ENCODE data around the gene PDIA4.
A peak's percentile ranks its signal among the peaks of the same experiment; 100 is the strongest.

The PDIA4 gene

GRCh38 chr7:148967602-148968001, 60.7 kb downstream of the PDIA4 start:
- DNase-seq (ENCODE audit: low spot score) = no peak

GRCh38 chr7:148967032-148967372, 61.3 kb downstream of the PDIA4 start:
- no peak for DNase-seq (ENCODE audit: low spot score)

GRCh38 chr7:148964483-148965267, 63.6 kb downstream of the PDIA4 start:
- no peak for DNase-seq (ENCODE audit: low spot score)

GRCh38 chr7:148963583-148964482, 64.5 kb downstream of the PDIA4 start:
- DNase-seq (ENCODE audit: low spot score) = no peak

- peak; percentile 47 for DNase-seq (ENCODE audit: low spot score)
Measured at GRCh38 chr7:148962823-148963582, 65.3 kb downstream of the PDIA4 start.

- DNase-seq (ENCODE audit: low spot score) = no peak
Measured at GRCh38 chr7:148962440-148962822, 65.9 kb downstream of the PDIA4 start.

GRCh38 chr7:148959726-148960125, 68.6 kb downstream of the PDIA4 start:
- DNase-seq (ENCODE audit: low spot score) = no peak

- no peak for DNase-seq (ENCODE audit: low spot score)
Measured at GRCh38 chr7:148958061-148958460, 70.2 kb downstream of the PDIA4 start.

GRCh38 chr7:148954766-148955165, 73.5 kb downstream of the PDIA4 start:
- DNase-seq (ENCODE audit: low spot score) = no peak

GRCh38 chr7:148953676-148954075, 74.6 kb downstream of the PDIA4 start:
- no peak for DNase-seq (ENCODE audit: low spot score)

Data from germinal center (tissue), 1 donor.